Left renal cortex interstitium (tissue), 4 donors: ENCODE data around the gene ELOF1. TPM values are rescaled to one million over a fixed set of nuclear protein-coding genes. Genes with fewer than 3 reads are reported as not detected.
A peak's percentile ranks its signal among the peaks of the same experiment; 100 is the strongest.
"Not testable (repeated sequence)": the region's sequence is repeated elsewhere in the genome, so short reads cannot be mapped to it uniquely, and the experiment has no call there.

Source experiments
- DNase-seq, 4 donors: peaks; one replicate each; pipeline ENCODE4 v3.0.0-alpha.2; 2013; ENCODE audit warnings: low read depth in 4 of 4, low spot score in 2 of 4, missing footprints in 1 of 4
- polyA plus RNA-seq, 4 donors: library from polyadenylated mRNA; unstranded; fragments of 120-200 nt; gene quantifications; one replicate each; pipeline ENCODE4 v1.2.1, GENCODE V29; 2013; ENCODE audit not compliant: insufficient read length in 4 of 4

ELOF1 gene
- polyA plus RNA-seq: 10 to 100 TPM; 42.3 to 66.1 (median 52.0) TPM

DNA sequence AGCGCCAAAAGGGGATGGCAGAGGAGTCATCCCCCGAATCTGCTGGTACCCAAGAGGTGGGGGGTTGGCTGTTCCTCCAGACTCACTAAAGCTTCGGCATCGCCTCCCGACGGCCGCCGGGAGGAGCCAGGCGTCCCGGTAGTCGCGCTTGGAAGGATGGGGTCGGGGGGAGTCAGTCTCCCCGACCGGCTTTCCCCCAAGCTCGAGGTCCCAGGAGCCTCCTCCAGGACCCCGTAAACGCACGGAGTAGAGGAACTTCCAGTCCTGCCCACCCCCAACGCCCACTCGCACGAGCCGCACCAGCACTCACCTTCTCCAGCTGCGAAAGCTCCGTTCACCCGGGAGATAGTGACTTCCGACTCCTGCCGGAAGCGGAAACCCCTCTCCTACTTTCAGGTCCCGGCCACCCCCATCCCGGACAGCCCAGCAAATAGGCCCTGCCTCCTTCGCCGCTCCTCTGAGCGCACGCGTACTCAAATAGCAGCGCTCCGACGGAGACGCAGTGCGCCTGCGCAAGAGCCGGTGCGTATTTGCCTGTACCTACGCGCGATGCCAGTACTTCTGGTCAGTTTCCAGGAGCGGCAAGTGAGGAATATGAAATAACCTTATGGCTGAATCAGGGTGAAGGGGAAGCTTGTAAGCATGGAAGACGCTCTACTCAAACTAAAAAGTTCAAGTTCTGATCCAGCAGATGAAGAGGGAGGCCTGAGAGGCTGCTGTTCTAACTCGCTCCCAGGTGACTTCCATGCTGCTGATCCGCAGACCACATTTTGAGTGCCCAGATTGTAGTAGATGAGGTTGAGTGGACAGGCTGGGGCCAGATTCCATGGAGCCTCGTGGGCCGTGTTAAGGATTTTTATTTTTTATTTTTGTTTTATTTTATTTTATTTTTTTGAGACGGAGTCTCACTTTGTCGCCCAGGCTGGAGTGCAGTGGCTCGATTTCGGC lies at the start of gene ELOF1:
TSS of gene ELOF1 (minus strand) at position 350 of the 948 bp plus-strand sequence. CDS start 4,883 bp downstream, outside the sequence.
- peak; percentile 94 to 97 (median 94) for DNase-seq

DNA sequence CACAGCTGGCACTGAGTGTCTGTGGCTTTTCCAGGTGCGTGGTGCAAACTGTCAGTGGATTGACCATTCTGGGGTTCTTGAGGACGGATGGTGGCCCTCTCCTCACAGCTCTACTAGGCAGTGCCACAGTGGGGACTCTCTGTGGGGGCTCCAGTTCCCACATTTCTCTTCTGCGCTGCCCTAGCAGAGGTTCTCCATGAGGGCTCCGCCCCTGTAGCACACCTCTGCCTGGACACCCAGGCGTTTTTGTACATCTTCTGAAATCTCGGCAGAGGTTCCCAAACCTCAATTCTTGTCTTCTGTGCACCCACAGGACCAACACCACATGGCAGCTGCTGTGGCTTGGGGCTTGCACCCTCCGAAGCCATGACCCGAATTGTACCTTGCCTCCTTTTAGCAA lies 47.5 kb upstream of the ELOF1 start:
- no peak for DNase-seq

DNA sequence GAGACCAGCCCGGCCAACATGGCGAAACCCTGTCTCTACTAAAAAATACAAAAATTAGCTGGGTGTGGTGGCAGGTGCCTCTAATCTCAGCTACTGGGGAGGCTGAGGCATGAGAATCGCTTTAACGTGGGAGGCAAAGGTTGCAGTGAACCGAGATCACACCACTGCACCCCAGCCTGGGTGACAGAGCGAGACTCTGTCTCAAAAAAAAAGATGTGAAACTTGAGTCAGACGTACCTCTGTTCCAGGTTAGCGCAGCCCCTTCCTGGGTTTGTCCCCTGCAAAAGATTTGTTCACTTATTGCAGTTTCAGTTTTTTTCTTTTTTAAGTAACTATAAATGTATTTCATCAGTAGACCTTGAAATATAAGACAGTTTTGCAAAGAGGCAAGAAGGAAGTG lies 40.7 kb upstream of the ELOF1 start:
- not testable (repeated sequence) for DNase-seq

DNA sequence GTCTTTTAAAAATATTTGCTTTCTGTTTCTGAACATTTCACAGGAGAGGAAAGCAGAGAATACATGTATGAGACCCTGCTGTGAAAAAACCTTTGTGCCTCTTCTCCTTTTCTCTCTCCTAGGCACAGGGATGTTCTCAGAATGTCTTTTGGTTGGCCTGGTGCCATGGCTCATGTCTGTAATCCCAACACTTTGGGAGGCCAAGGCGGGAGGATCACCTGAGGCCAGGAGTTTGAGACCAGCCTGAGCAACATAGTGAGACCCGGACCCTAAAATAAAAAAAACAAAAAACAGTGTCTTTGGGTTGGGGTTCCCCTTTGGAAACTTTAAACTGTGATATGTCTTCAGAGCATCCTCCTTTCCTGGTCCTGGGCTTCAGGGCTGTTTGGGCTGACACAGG lies 39.7 kb upstream of the ELOF1 start:
- DNase-seq: no peak

DNA sequence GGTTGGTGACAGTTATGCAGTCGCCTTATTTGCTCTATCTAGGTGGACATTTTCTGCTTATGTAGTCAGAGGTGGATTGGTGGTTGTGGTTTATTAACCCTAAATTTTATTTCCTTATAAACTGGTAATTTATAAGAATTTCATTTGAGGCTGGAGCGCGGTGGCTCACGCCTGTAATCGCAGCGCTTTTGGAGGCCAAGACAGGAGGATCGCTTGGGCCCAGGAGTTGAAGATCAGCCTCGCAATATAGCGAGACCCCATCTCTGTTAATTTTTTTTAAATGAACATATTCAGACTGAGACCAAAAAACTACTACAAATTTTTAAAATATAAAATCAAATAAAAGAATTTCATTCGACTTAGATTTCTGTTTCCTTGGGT lies 39.1 kb upstream of the ELOF1 start:
- peak in 2 of 4 donors; percentile 6 to 22 for DNase-seq

DNA sequence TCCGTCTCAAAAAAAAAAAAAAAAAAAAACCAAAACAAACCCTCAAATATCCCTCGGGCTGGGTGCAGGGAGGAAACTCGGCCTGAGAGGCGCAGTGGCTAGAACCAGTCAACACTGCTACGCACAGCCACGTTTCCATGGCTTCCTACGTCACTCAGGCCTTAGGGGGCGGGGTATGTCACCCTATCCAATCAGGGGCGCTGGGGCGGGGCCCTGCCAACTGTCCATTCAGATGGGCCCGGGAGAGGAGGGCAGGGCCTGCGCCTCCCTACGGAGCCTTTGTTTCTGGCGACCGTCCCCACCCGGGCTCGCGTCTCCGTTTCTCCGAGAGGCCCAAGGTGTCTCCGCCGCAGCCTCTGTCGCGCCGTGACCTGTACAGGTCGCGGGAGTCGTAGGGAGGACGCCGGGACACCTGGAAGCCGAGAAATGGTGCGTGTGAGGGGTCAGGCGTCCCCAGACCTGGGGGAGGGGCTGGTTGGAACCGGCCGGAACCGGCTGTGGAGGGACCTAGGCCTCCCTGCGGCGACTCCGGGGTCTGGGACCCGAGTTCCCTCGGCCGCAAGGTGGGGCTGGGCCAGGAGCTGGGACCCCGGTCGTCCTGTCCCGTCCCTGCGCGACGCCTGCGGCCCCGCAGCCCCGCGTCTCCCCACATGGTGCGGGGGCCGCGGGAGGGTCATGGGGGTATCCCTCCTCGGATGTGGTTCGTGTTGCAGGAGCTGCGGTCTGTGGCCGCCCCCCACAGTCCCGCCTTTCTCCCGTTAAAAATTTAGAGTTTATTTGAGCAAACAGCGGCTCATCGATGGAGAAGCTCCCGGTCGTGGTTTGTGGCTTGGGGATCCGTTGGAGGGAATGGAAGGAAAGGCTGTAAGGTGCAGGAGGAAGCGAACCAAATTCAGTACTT lies 38.4 kb upstream of the ELOF1 start, which contains the start of gene ZNF627:
TSS of gene ZNF627 (plus strand) at position 282 of the 901 bp plus-strand sequence. CDS start at position 427, 145 bp downstream.
- DNase-seq: peak; percentile 93 to 98 (median 96)

DNA sequence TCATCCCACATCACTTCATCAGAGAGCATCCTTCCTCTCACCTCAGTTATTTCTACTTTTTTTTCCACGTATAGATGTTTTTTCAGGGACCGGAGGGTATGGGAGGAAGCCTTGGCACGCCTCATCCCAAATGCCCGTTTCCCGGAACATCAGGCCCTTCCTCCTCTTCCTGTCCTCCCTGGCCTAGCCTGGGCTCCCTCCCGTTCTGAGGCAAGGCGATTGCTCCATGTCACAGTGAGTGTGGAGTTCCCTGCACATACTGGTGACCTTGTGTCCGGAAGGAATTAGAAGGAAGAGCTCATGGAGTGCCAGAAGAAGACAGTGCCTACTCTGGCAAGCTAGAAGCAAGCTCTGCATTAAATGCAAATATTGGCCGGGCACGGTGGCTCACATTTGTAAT lies 37.1 kb upstream of the ELOF1 start:
- DNase-seq: no peak

DNA sequence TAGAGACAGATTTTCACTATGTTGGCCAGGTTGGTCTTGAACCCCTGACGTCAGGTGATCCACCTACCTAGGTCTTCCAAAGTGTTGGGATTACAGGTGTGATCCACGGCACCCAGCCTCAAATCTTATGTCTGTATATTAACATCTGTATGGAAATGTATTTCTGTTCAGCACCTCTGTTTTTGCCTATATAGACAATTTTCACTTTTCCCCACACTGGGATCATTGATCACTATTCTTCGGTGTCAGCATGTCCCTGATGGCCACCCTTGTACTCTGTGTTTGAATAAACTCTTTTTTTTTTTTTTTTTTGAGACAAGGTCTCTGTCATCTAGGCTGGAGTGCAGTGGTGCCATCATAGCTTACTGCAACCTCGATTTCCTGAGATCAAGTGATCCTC lies 35.1 kb upstream of the ELOF1 start:
- DNase-seq: no peak

DNA sequence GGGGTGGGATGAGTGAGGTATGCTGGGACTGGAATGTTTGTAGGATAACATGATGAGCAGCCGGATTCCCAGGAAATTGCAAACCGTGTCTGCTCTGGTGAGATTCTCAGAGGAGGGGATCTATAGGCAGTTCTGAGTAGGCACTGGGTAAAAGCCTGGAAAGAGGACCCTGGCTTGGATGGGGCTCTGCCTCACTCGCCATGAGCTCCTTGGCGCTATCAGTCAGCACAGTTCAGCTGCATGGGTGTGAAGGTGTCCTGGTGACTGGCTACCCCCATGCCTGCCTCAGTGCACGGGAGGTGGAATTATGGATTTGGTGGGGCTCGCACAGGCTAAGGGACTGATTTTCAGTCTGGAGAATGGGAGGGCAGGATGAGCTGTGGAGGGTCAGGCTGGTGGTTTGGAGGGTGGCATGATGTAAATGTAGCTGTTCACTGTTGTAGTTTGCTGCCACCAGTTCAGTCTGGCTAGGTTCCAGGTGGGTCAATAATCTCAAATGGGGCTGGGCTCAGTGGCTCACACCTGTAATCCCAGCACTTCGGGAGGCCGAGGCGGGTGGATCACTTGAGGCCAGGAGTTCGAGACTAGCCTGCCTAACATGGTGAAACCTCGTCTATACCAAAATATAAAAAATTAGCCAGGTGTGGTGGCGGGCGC lies 29.1 kb upstream of the ELOF1 start:
- no peak for DNase-seq

DNA sequence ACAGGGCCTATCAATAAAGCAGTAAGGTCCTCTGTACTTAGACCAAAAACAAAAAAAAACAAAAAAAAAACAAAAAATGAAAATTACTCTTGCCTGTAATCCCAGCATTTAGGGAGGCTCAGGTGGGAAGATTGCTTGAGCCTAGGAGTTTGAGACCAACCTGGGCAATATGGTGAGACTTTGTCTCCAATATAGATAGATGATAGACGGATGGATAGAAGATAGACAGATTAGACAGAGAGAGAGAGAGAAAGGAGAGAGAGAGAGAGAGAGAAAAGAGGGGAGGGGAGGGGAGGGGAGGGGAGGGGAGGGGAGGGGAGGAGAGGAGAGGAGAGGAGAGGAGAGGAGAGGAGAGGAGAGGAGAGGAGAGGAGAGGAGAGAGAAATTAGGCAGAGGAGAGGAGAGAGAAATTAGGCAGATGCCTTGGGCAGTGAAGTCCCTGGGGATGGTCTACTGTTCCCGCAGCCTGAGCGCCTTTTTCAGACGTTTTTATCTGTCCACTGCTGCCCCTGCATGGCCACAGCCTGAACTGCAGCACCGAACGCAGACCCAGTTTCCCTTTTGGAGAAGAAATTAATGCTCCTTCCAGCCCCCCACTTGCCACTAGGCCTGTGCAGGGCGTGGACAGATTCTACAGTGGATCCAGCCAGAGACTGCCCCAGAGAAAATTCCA lies 28.4 kb upstream of the ELOF1 start:
- peak in 2 of 4 donors; percentile 36 to 38 for DNase-seq

DNA sequence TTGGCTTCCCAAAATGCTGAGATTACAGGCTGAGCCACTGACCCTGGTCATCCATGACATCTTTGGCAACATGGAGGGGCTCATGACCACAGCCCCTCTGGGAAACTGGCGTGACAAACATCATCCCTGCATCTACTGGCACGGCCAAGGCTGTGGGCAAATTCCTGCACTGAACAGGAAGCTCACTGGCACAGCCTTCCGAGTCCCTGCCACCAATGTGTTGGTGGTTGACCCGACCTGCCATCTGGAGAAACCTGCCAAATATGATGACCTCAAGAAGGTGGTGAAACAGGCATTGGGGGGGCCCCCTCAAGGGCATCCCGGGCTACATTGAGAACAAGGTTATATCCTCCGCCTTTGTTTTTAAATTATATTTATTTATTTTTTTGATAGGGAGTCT lies 27.3 kb upstream of the ELOF1 start:
- DNase-seq: no peak

DNA sequence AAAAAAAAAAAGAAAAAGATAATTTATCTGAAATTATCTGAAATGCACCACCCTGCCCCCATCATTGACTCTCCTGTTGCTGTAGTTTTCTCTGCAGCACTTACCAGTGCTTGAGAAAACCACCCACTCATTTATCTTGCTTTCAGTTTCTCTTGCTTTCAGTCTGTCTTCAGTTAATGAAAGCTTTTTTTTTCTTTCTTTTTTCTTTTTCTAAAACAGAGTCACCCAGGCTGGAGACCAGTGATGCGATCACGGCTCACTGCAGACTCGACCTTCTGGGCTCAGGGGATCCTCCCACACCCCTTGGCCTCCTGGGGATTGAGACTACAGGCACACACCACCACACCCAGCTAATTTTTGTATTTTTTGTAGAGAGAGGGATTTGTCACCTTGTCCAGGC lies 22.7 kb upstream of the ELOF1 start:
- DNase-seq: no peak

DNA sequence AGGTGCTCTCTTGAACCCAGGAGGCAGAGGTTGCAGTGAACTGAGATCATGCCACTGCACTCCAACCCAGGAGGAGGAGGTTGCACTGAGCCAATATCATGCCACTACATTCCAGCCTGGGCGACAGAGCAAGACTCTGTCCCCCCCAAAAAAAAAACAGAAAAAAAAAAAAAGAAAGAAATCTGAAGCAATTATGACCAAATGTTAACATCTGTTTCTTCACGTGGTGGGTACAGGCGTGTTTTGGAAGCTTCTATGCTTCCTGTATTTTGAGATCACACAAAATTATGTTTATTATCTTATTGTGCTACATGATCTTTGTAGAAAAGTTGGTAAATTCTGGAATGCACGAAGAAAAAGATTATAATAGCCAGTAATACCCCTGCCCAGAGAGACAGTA lies 21.1 kb upstream of the ELOF1 start:
- DNase-seq: no peak

DNA sequence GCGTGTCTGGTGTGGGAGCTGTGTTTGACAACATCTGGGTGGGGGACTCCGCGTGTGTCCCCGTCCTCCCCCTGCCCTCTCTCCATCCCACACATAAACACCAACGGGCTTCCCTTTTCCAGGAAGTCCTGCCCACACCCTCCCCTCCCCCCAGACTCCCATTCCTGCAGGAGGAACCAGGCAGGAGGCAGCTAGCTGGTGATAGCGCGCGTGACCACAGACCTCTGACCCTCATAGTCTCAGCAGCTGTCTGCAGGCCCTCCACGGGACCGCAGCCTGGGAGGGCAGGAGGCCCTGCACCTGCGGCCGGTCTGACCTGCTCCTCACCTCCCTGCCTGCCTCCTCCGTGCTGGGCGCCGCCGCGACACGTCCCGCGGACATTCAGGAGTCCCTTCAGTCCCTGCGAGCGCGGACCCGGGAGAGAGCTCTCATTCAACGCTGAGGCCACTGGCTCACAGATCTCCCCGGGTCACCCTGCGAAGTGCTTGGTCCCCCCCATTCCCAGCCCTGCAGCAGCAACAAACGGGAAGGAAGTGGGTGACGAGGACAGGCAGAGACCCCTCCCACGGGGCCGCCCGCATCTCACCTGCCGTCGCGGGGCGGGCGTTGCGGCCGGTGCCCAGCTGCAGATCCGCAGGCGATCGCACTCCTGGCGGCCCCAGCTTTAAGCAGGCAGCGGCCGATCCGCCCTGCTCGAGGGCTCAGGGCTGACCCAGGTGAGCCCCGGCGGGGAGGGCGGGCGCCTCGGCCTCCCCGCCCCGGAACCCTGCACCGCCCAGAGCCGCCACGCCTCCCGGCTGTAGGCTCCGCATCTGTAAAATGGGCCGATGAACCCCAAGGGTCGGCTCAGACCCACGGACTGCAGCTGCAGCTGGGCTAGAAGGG lies 19.5 kb upstream of the ELOF1 start:
- no peak for DNase-seq

DNA sequence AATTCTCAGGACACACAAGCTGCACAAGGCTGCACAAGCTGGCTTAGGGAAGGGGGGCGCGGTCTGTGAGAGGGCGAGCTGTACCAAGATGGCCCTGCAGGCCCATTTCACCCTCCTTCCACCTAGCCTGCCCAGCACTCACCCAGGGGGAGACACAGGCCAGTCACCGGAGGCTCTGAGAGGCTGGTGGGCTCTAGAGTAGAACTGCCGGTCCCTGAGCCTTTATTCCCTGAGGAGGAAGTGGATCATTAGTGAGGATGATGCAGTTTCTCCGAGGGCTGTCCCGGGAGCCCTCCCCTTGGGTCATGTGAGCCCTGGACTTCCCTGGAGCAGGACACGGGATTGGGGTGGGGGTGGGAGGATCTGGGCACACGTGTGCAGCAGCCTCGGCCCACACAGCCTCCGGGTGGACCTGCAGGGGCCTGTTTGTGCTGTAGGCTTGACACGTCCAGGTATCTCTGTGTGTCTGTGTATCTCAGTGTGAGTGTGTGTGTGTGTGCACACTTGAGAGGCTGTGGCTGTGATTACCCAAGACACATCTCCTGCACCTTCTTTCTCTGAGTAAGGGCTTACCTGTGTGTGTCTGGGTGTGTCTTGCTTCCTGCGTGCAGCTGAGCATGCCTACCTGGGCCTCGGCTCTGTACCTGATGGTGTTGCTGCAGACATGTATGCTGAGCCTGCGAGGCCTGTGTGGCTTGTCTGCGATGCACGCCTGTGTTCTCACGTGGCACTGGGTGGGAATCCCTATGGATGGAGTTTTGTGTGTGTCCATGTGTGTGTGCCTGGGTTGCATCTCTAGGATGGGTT lies 18.6 kb upstream of the ELOF1 start, which contains the start of gene ACP5:
TSS of gene ACP5 (minus strand) at position 195 of the 807 bp plus-strand sequence. CDS start 328 bp downstream, outside the sequence.
- DNase-seq: no peak

DNA sequence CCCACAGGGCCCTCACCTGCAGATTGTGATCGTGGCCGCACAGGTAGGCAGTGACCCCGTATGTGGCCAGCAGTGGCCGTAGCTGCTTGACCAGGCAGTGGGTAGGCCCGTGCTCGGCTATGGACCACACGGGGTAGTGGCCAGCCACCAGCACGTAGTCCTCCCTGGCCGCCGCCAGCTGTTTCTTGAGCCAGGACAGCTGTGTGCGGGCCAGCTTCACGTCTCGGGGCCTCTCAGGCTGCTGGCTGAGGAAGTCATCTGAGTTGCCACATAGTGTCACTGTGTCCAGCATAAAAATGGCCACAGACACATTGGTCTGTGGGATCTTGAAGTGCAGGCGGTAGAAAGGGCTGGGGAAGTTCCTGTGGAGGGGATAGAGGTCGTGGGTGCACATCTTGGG lies 17.2 kb upstream of the ELOF1 start:
- no peak for DNase-seq

DNA sequence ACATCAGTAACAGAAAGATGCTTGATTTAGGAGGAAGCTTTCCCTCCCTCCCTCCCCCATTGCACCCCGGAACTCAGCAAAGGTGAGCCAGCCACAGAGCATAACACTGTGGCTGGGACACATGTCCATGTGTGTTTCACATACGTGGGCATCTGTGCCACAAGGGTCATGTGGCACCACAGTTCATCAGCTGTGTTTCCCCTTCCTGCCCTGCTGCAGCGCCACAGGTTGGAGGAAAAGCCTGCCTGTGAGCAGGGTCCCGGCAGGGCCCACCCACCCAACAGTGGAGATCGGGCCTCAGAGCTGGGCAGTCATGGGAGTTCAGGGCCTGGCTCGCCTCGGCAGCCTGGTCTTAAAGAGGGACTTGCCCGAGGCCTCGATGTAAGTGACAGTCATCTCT lies 15.7 kb upstream of the ELOF1 start:
- no peak for DNase-seq

DNA sequence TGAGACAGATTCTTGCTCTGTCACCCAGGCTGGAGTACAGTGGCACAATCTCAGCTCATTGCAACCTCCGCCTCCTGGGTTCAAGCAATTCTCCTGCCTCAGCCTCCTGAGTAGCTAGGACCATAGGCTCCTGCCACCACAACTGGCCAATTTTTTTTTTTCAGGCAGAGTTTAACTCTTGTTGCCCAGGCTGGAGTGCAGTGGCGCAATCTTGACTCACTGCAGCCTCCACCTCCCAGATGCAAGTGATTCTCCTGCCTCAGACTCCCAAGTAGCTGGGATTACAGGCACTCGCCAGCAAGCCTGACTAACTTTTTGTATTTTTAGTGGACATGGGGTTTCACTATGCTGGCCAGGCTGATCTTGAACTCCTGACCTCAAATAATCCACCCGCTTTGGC lies 14.7 kb upstream of the ELOF1 start:
- DNase-seq: not testable (repeated sequence)
